HG03442 (cell line): ENCODE results near the gene CNTN6.

Experiments
- ATAC-seq: cut with Tn5 transposase; IDR thresholded peaks from one replicate; pipeline ENCODE4 v1.9.1; 2021; ENCODE audit warnings: mild to moderate bottlenecking, moderate library complexity; ENCODE audit not compliant: unreplicated experiment

Gene CNTN6

DNA sequence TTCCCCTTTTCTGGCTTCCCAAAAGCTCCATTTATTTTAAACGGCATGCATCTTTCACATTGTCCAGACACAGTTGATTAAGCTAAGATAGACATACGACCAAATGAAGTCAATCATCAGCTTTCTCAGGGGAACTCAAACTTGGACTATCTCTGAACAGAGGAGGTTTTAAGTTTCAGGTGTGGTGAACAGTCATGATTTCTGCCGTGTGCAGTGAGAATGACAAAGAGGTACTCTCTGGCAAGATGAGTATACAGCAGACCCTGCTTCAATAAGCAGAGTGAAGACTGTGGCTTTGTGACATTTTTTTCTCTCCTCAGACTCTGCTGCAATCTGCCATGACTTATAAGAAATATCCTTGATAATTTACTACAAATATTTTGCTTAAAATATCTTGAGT lies 307.7 kb downstream of the CNTN6 start:
- no peak for ATAC-seq

DNA sequence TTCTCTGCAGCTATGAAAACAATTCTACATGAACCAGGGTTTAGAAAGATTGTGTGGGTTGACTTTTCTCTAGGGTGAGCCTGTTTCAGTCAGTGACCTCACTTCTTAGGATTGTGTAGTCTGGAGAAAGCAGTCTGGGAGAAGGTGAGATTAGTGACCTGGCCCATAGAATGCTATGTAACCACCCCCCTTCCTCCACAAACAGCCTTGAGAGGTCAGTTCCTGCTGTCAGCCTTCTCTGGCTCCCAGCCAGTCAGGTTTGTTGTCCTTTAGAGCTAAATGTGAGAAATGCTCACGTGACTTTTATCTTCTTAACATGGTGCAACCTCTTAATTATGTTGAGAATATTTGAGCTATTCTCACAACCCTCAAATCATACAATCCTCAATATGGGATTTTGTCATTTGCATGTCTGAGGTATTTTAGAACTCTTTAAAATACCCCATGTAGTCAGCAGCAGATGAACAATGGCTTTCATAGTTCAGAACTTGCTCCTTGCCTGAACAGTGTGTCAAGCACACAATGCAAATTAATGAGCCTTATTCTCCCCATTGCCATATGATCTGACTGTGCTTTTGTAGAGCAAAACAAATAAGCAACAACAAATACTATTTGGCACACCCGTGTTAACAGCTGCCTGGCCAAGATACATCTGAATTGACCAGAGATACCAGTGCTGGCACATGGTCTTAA lies 311.6 kb downstream of the CNTN6 start:
- no peak for ATAC-seq

DNA sequence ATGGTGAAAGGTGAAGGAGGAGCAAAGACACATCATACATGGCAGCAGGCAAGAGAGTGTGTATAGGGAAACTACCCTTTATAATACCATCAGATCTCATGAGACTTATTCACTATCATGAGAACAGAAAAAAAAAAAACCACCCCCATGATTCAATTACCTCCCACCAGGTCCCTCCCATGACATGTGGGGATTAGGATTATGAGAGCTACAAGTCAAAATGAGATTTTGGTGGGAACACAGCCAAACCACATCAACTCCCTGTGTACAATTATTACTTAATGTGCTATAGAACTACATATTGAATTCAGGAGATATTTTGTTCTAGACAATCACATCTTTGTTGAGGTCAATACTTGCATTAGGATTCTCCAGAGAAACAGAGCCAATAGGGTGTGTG lies 313.4 kb downstream of the CNTN6 start:
- no peak for ATAC-seq

DNA sequence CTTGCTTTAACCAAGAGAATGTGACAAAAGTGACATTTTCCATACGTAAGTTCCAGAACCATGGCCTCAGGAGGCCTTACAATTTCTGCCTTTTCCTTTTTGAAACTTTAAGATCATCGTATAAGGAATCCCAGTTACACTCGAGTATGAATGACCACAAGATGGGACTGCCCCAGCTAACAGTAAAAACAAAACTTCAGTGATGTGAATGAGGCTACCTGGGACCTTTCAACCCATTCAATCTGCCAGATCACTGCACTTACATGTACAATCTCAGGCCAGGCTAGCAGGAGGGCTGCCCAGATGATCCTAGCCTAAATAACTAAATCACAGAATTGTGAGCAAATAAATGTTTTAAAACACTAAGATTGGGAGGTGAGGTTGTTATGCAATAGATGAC lies 328.8 kb downstream of the CNTN6 start:
- peak; percentile 65 for ATAC-seq

DNA sequence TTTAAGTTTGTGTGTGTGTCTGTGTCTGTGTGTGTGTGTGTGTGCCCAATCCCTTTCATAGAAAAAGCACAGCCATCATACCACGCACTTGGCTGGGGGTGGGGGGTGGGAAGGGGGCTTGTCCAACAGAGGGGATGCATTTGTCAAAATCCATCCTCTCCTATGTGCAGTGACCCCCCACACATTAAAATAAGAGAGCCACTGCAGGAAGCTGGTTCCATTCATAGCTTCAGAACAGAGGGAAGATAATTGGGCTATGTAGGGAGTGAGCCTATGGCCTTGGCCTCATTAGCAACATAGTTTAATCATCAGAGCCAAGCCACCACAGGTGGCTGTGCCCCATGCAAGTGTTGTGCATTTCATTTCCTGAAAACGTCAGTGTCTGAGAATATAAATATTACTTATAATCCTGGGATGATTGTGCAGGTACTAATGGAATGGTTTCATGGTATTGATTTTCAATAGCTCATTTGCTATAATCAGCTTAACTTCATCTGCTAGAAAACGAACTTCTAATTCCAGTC lies 330.8 kb downstream of the CNTN6 start:
- ATAC-seq, result no peak

DNA sequence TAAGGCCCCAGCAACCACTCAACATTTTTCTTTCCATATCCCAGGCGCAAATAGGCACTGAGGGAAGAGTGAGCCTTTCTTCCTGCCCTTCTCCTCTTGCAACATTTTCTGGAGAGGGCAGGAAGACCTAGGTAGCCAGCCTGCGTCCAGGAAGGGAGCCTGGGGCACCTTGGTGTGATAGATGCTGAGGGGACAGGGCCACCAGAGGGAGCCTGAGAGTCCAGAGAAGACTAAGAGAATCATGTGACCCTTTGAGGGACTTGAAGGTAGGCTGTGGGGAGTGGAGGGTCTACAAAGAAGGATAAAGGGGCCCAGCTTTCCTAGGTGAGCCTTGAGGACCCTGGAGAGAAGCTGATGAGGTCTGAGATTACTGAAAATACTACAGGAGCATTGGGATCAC lies 346.6 kb downstream of the CNTN6 start:
- no peak for ATAC-seq

DNA sequence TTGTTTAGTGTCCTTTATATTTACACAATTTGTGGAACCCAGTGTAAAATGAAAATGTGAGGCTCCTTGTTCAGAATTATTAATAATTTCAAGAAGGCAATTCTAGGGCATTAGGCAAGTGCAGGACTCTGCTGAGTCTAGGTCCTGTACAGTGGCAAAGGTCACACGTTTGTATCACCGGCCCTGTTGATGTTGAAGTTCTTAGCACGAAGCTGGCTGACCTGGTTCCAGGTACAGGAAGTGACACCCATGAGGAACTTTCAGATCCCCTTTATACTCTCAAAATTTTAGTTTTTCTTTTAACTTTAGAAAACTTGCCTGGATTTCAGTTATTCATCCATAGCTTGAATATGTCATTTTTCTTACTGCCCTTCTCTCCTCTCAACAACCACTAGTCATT lies 349.4 kb downstream of the CNTN6 start:
- no peak for ATAC-seq

DNA sequence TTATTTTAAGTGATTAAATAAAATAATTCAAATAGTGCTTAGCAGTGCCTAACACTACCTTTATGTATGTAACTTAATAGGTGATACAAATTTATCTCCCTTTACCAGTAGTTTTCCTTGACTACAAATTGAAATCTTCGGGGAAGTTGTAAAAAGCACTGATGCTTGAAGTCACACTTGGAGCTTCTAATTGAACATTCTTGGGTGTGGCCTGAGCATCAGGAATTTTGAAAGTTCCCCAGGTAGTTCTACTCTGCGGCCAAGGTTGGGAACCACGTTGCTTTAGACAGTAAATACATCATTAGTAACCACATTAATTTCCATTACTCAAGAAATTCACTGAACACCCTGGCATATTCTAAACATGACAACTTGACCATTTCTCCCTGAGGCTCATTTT lies 351.4 kb downstream of the CNTN6 start:
- no peak for ATAC-seq

DNA sequence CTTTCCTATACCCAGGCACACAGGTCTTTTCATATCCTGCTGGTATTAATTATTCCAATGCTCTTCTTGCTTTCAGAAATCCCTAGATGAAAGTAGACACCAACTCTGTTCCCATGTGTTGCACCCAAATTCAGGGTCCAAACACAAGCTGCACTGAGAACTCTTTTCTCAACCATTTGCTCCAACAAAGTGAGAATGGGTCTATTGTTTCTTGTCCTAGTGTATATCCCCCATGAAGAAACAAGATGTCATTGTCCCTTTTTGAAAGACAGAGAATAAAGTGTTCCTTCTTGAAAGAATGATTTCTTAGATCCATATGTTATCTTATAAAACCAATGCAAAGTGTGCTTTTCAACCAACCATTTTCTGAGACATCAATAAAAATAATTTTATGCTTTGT lies 353.7 kb downstream of the CNTN6 start:
- ATAC-seq, result no peak

DNA sequence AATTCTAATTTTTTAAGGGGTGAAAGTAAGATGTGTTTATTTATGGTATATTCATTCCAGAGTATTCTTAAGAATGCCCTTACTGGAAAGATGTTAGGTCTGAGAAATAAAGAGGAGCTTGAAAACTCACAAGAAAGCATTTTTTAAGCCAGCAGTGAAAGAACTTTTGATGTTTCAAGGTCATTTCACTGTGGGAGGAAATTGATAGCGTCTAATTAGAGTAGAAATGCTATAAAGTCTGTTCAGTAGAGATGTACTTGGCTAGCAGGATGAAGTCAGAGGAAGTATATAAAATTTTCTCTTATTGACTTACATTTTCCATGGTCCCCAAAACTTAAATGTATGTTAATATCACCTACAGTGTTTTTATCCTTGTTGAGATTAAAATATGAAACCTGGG lies 354.6 kb downstream of the CNTN6 start:
- no peak for ATAC-seq

DNA sequence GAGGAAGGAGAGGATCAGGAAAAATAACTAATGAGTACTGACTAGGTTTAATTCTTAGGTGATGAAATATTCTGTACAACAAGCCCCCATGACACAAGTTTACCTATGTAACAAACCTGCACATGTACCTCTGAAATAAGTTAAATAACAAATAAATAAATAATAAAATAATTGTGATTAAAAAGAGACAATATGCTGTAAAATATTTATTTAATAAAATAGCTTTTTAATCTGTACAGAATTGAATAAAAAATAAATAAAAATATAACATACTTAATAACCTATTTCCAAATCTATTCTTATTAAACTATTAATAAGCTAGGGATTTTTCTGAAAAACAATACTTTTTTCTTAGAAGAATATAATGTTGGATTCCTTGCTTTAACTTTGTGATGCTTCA lies 355.6 kb downstream of the CNTN6 start:
- ATAC-seq, result no peak
